Endothelial cell of umbilical vein (primary cell): Measurements from ENCODE around the gene STAT4. TPM values are rescaled to one million over a fixed set of nuclear protein-coding genes. Genes with fewer than 3 reads are reported as not detected.

Source experiments
- BruUV-seq: library from RNA; stranded (reverse); fragments of 400-500 nt; replicated peaks from 2 replicates; lab custom pipeline; 2021; lab: Mats Ljungman, UMichigan
- CTCF ChIA-PET: fragments of 300-600, 350-600 bp; sonication (Branson Sonifier 250); formaldehyde crosslinking; loops from one replicate; lab custom pipeline; 2021; ENCODE audit warnings: antibody characterized with exemption, inconsistent platforms; lab: Charles Lee
- POLR2A ChIA-PET: fragments of 300-600, 350-600 bp; sonication (Branson Sonifier 250); formaldehyde crosslinking; loops from one replicate; lab custom pipeline; 2021; ENCODE audit warnings: antibody characterized with exemption, inconsistent platforms; lab: Charles Lee
- DNase-seq: peaks from one replicate; pipeline ENCODE4 v3.0.0-alpha.2; 2011; ENCODE audit warnings: low read depth, low spot score
- FAIRE-seq: peaks from 2 replicates; lab custom pipeline; 2011; peaks lifted over from hg19 to GRCh38; lab: Jason Lieb, UNC
- H2AFZ ChIP-seq: 2 replicates; pipeline ENCODE4 v1.6.0; 2012; ENCODE audit warnings: low read depth, low read length, control low read depth, inconsistent platforms
- H3K27ac ChIP-seq: 2 replicates; pipeline ENCODE4 v1.5.1; 2011; ENCODE audit warnings: low read depth, mild to moderate bottlenecking, control low read depth, low read length, moderate library complexity; ENCODE audit not compliant: insufficient read depth
- H3K27me3 ChIP-seq, 2 experiments: 2 replicates each; pipeline versions ENCODE4 v1.6.0 to v1.6.1; 2011; ENCODE audit warnings: low read length in 2 of 2, mixed read lengths in 1 of 2; ENCODE audit not compliant: control insufficient read depth in 2 of 2, insufficient read depth in 2 of 2
- H3K36me3 ChIP-seq, 2 experiments: 2 replicates in 1 of 2; 3 replicates in 1 of 2; pipeline ENCODE4 v1.5.1; 2011; ENCODE audit warnings: low read length in 2 of 2, mild to moderate bottlenecking in 1 of 2, moderate library complexity in 1 of 2; ENCODE audit not compliant: control insufficient read depth in 2 of 2, insufficient read depth in 2 of 2; ENCODE audit errors: extremely low read depth in 1 of 2
- H3K4me1 ChIP-seq: 3 replicates; pipeline ENCODE4 v1.5.1; 2011; ENCODE audit warnings: mild to moderate bottlenecking, low read length; ENCODE audit not compliant: control insufficient read depth, insufficient read depth; ENCODE audit errors: extremely low read depth
- H3K4me2 ChIP-seq: 2 replicates; pipeline ENCODE4 v1.6.1; 2011; ENCODE audit warnings: low read length, control low read depth, mixed read lengths; ENCODE audit not compliant: insufficient read depth
- H3K4me3 ChIP-seq, 3 experiments: fragments of 200-600 bp in 1 of 3; sonication (generic), shearing (Covaris generic) in 1 of 3; replicated peaks in 1 of 3; 2 replicates each; pipeline ENCODE4 v1.5.1; 2011 to 2016; ENCODE audit warnings: control low read depth in 3 of 3, low read length in 3 of 3, mild to moderate bottlenecking in 2 of 3, inconsistent platforms in 1 of 3, low read depth in 1 of 3, moderate library complexity in 1 of 3; ENCODE audit not compliant: insufficient read depth in 1 of 3
- H3K79me2 ChIP-seq: 2 replicates; pipeline ENCODE4 v1.6.0; 2012; ENCODE audit warnings: low read length, inconsistent platforms; ENCODE audit not compliant: control insufficient read depth, insufficient read depth
- H3K9ac ChIP-seq: replicated peaks from 2 replicates; pipeline ENCODE3; 2011; ENCODE audit warnings: low read length, control low read depth; ENCODE audit not compliant: insufficient read depth; ENCODE audit errors: extremely low read depth
- H3K9me1 ChIP-seq: replicated peaks from 3 replicates; pipeline ENCODE4 v1.6.0; 2011; ENCODE audit warnings: mild to moderate bottlenecking, low read length; ENCODE audit not compliant: control insufficient read depth, insufficient read depth; ENCODE audit errors: extremely low read depth
- H3K9me3 ChIP-seq: replicated peaks from 2 replicates; pipeline ENCODE4 v1.5.1; 2012; ENCODE audit warnings: low read length, inconsistent platforms; ENCODE audit not compliant: control insufficient read depth, insufficient read depth
- H4K20me1 ChIP-seq: replicated peaks from 2 replicates; pipeline ENCODE3; 2011; ENCODE audit warnings: mild to moderate bottlenecking, low read length; ENCODE audit not compliant: control insufficient read depth, insufficient read depth; ENCODE audit errors: extremely low read depth
- CTCF ChIP-seq, 2 donors: IDR thresholded peaks; 1 replicate in 1 of 2; 2 replicates in 1 of 2; pipeline ENCODE4 v1.5.1; 2011; ENCODE audit warnings: low read length in 2 of 2, mild to moderate bottlenecking in 2 of 2, moderate library complexity in 2 of 2, control low read depth in 1 of 2, inconsistent platforms in 1 of 2, low read depth in 1 of 2; ENCODE audit not compliant: insufficient read depth in 1 of 2; ENCODE audit errors: extremely low read depth in 1 of 2
- EZH2 ChIP-seq: IDR thresholded peaks from 2 replicates; pipeline ENCODE4 v1.6.1; 2012; ENCODE audit warnings: borderline replicate concordance, low read depth, mild to moderate bottlenecking, moderate library complexity, low read length, inconsistent platforms; ENCODE audit not compliant: severe bottlenecking
- FOS ChIP-seq: IDR thresholded peaks from 2 replicates; pipeline ENCODE4 v1.6.1; 2011; ENCODE audit warnings: mild to moderate bottlenecking, low read length, moderate library complexity, borderline replicate concordance; ENCODE audit not compliant: insufficient read depth
- GATA2 ChIP-seq: IDR thresholded peaks from 2 replicates; pipeline ENCODE4 v1.7.0; 2011; ENCODE audit warnings: low read depth, mild to moderate bottlenecking, moderate library complexity, mixed read lengths, low read length; ENCODE audit not compliant: insufficient read length, insufficient read depth
- JUN ChIP-seq: IDR thresholded peaks from 2 replicates; pipeline ENCODE4 v1.6.1; 2011; ENCODE audit warnings: borderline replicate concordance, low read depth; ENCODE audit not compliant: insufficient read length, insufficient read depth
- MYC ChIP-seq: IDR thresholded peaks from one replicate; pipeline ENCODE4 v1.6.1; 2011; ENCODE audit warnings: mild to moderate bottlenecking, low read depth, low read length
- POLR2A ChIP-seq: IDR thresholded peaks from 2 replicates; pipeline ENCODE4 v1.6.1; 2012; ENCODE audit warnings: low read depth, mild to moderate bottlenecking, control low read depth, low read length
- POLR2AphosphoS5 ChIP-seq: IDR thresholded peaks from 2 replicates; pipeline ENCODE4 v1.6.1; 2012; ENCODE audit warnings: low read depth, mild to moderate bottlenecking, control low read depth, low read length, moderate library complexity; ENCODE audit not compliant: insufficient read depth
- dilution Hi-C: fragments of 300-500 bp; cut with MboI; formaldehyde crosslinking; loops from one replicate; pipeline ENCODE4 v1.15.0; 2019; ENCODE audit warnings: low sequenced_read_pairs; ENCODE audit not compliant: extremely low pct_ligation_motif_present
- intact Hi-C: fragments of 100-400 bp; cut with micrococcal nuclease; formaldehyde crosslinking; loops from one replicate; pipeline ENCODE4 v1.10.0; 2022
- polyA plus RNA-seq, 4 experiments: library from polyadenylated mRNA; depleted of rRNA in 3 of 4; stranded (reverse) in 3 of 4; unstranded in 1 of 4; fragments of >200 nt; gene quantifications; 2 replicates each; pipeline versions ENCODE4 v1.2.1 to v1.2.3, GENCODE V29; 2011 to 2012; ENCODE audit warnings: missing spikeins in 1 of 4
- total RNA-seq: library from RNA; stranded (reverse); gene quantifications from 2 replicates; pipeline ENCODE4 v1.2.3, GENCODE V29; 2021
- TF ChIP-seq, protein P1 (sequence below): IDR thresholded peaks from 2 replicates; pipeline ENCODE4 v1.6.1; 2011; ENCODE audit not compliant: insufficient read depth, insufficient read length

Gene STAT4
- total and polyA plus RNA-seq, 2 donors (not counting 3 experiments of a cell fraction or from before 2014, with no cell fraction given): 0.46 to 1.2 TPM

- Histone ChIP-seq H3K4me1 (peaks cover 42% of the 10 kb centered on the region), H4K20me1 (no peaks in the 10 kb centered on the region), H3K36me3 (no peaks in the 10 kb centered on the region), H3K4me2 (no peak overlapping the region), H3K27me3 (no peaks in the 10 kb centered on the region), H3K9me1 (no peaks in the 10 kb centered on the region), H3K4me3 (no peak overlapping the region), H3K9me3 (no peaks in the 10 kb centered on the region), H2AFZ (no peak overlapping the region), H3K79me2 (no peaks in the 10 kb centered on the region), H3K27ac (no peak overlapping the region), H3K9ac (no peak overlapping the region)
- FAIRE-seq (no peak), DNase-seq (peak; percentile 83)
- POLR2A ChIA-PET: no interaction called here
- intact Hi-C loops: loop anchor here (10.0 kb wide), 1 partner anchor 348 kb away; no protein-coding TSS in a partner anchor
- BruUV-seq: no TSS peak
- no peak for TF ChIP-seq JUN
- CTCF ChIA-PET: interaction anchor here (1.0 to 3.1 kb wide), 3 partner anchors 12 to 119 kb away, joined by 3 to 11 read pairs (median 10); no protein-coding TSS in a partner anchor
- dilution Hi-C loops: no loop called here
Measured at GRCh38 chr2:191036363-191036762, 114.4 kb downstream of the STAT4 start.

DNA sequence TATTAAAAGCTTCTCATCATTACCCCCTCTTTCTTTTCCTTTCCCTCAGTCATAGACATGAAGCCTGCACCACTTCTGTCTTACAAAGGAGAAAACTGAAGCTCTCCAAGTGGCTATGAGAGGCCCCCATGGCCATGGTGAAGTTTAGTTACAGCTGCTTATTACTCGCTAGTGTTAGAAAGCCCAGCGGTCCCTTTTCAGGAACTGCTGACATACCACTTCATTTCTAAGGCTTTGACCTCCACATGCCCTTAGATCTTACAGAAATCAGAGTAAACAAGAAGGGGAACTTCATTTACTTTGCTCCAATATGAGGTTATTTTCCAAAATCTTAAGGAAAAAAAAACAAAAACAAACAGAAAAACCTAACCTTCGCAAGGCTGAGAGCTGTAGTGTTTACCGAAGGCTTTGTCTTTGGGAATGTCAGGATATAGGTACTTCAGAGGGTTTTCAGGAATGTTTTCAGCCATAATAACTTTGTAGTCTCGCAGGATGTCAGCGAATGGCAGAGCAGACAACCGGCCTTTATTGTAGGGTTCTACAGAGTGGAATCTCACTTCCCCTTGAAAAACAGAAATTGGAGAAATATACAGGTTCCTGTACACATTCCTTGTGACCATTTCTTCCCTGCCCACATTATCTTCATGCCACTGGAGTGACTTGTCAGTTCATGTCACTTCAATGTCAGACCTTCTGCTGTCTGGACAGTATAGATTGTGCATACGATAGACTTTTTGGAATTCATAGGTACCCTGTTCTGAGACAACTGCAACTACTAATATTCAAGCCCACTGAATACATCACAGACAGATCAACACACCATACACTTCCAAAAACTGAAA is 118.0 kb downstream of the STAT4 start:
- TF ChIP-seq, protein P1, sequence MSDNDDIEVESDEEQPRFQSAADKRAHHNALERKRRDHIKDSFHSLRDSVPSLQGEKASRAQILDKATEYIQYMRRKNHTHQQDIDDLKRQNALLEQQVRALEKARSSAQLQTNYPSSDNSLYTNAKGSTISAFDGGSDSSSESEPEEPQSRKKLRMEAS: no peak
- TF ChIP-seq MYC: no peak
- TF ChIP-seq CTCF (IDR thresholded peaks at IDR 0.05; ENCODE audit: extremely low read depth in 1 of 2, insufficient read depth in 1 of 2, low read depth in 1 of 2, low read length in 2 of 2): no peak
- no peak for TF ChIP-seq GATA2
- TF ChIP-seq JUN: no peak
- TF ChIP-seq POLR2AphosphoS5: no peak
- no peak for TF ChIP-seq FOS
- TF ChIP-seq POLR2A: no peak
- no peak for TF ChIP-seq EZH2
- no peaks in the 10 kb centered on the region for H4K20me1 ChIP-seq
- H3K4me1 ChIP-seq: peaks cover 47% of the 10 kb centered on the region
- H3K36me3 ChIP-seq: no peaks in the 10 kb centered on the region
- H3K79me2 ChIP-seq: no peaks in the 10 kb centered on the region
- FAIRE-seq (no peak), DNase-seq (peak; percentile 59)
- H3K27ac ChIP-seq: no peak overlapping the region
- ChIA-PET CTCF (interaction anchor here (1.3 kb wide), 1 partner anchor 19 kb away, joined by 5 read pairs; no protein-coding TSS in a partner anchor), POLR2A (no interaction called here)
- H3K27me3 ChIP-seq: no peaks in the 10 kb centered on the region
- no TSS peak for BruUV-seq
- H3K9me3 ChIP-seq: no peaks in the 10 kb centered on the region
- peak overlapping the region; percentile 62 for H2AFZ ChIP-seq
- H3K9ac ChIP-seq: no peak overlapping the region
- H3K9me1 ChIP-seq: no peaks in the 10 kb centered on the region
- intact Hi-C loops: loop anchor here (10.0 kb wide), 1 partner anchor 352 kb away; no protein-coding TSS in a partner anchor
- H3K4me3 ChIP-seq: no peak overlapping the region
- no peak overlapping the region for H3K4me2 ChIP-seq
- dilution Hi-C loops: no loop called here
